Panc1 (cell line): ENCODE results near the gene LTF. TPM values are rescaled to one million over a fixed set of nuclear protein-coding genes. Genes with fewer than 3 reads are reported as not detected.
"Not testable (repeated sequence)": the region's sequence is repeated elsewhere in the genome, so short reads cannot be mapped to it uniquely, and the experiment has no call there.

Source experiments
- ATAC-seq: fragments of 200-7000 bp; cut with Tn5 transposase; 2 replicates; pipeline ENCODE4 v1.9.1; 2020; ENCODE audit warnings: mild to moderate bottlenecking, moderate library complexity
- BruUV-seq: library from RNA; stranded (reverse); fragments of 400-500 nt; replicated peaks from 2 replicates; lab custom pipeline; 2021; lab: Mats Ljungman, UMichigan
- CTCF ChIA-PET: fragments of 300-600 bp; sonication (Branson Sonifier 250); formaldehyde crosslinking; loops from one replicate; lab custom pipeline; 2022; ENCODE audit warnings: antibody characterized with exemption; lab: Charles Lee
- POLR2A ChIA-PET: fragments of 300-600 bp; sonication (Branson Sonifier 250); formaldehyde crosslinking; loops from one replicate; lab custom pipeline; 2022; ENCODE audit warnings: antibody characterized with exemption; lab: Charles Lee
- DNase-seq: peaks from one replicate; pipeline ENCODE4 v3.0.0-alpha.2; 2010; ENCODE audit warnings: low read depth, low spot score
- H3K27ac ChIP-seq: 2 replicates; pipeline ENCODE4 v1.5.1; 2011; ENCODE audit warnings: mild to moderate bottlenecking, low read length, inconsistent platforms
- H3K27me3 ChIP-seq: fragments of 200-500 bp; sonication (Bioruptor generic); 2 replicates; pipeline ENCODE4 v1.6.0; 2014; ENCODE audit warnings: low read length, inconsistent platforms; ENCODE audit not compliant: control insufficient read depth, insufficient read depth
- H3K36me3 ChIP-seq: fragments of 200-500 bp; sonication (Bioruptor generic); 2 replicates; pipeline ENCODE4 v1.5.1; 2014; ENCODE audit warnings: inconsistent platforms, mild to moderate bottlenecking, low read length, moderate library complexity; ENCODE audit not compliant: control insufficient read depth, insufficient read depth
- H3K4me1 ChIP-seq: 2 replicates; pipeline ENCODE4 v1.5.1; 2011; ENCODE audit warnings: inconsistent platforms, mild to moderate bottlenecking, low read length, moderate library complexity; ENCODE audit not compliant: control insufficient read depth, insufficient read depth
- H3K4me3 ChIP-seq, 2 experiments: 2 replicates each; pipeline ENCODE4 v1.5.1; 2011 to 2012; ENCODE audit warnings: low read depth in 2 of 2, low read length in 2 of 2, mild to moderate bottlenecking in 2 of 2, inconsistent platforms in 1 of 2, moderate library complexity in 1 of 2
- H3K9me3 ChIP-seq: fragments of 200-500 bp; sonication (Bioruptor generic); 2 replicates; pipeline ENCODE4 v1.5.1; 2014; ENCODE audit warnings: low read depth, mild to moderate bottlenecking, inconsistent platforms, low read length, moderate library complexity; ENCODE audit not compliant: control insufficient read depth, insufficient read depth
- POLR2AphosphoS5 ChIP-seq: IDR thresholded peaks from 2 replicates; pipeline ENCODE4 v1.6.1; 2012; ENCODE audit warnings: mild to moderate bottlenecking, low read depth, low read length, moderate library complexity
- SIN3A ChIP-seq: IDR thresholded peaks from 2 replicates; pipeline ENCODE4 v1.6.1; 2012; ENCODE audit warnings: low read depth, mild to moderate bottlenecking, low read length, moderate library complexity, borderline replicate concordance; ENCODE audit not compliant: insufficient read depth
- TCF7L2 ChIP-seq: IDR thresholded peaks from 2 replicates; pipeline ENCODE4 v1.6.1; 2011; ENCODE audit warnings: mild to moderate bottlenecking, low read depth, low read length, inconsistent platforms
- in situ Hi-C: cut with HindIII; loops from 2 replicates; pipeline ENCODE4 v1.10.0; 2016; ENCODE audit warnings: low sequenced_read_pairs, low pct_unique_long_range_greater_than_20kb
- intact Hi-C: fragments of 100-400 bp; cut with micrococcal nuclease; formaldehyde crosslinking; loops from one replicate; pipeline ENCODE4 v1.10.0; 2022; ENCODE audit not compliant: unreplicated experiment
- total RNA-seq: library from RNA; stranded (reverse); gene quantifications from one replicate; pipeline ENCODE4 v1.2.1, GENCODE V29; 2021; ENCODE audit not compliant: unreplicated experiment
- TF ChIP-seq, protein P1 (sequence below): fragments of 450-650 bp; IDR thresholded peaks from 2 replicates; pipeline ENCODE4 v1.5.1; 2017; ENCODE audit warnings: mild to moderate bottlenecking
- TF ChIP-seq, protein P2 (sequence below), 2 experiments: IDR thresholded peaks; 2 replicates each; pipeline ENCODE4 v1.6.1; 2011 to 2012; ENCODE audit warnings: low read depth in 2 of 2, control low read depth in 1 of 2, low read length in 1 of 2, mild to moderate bottlenecking in 1 of 2, moderate library complexity in 1 of 2; ENCODE audit not compliant: insufficient read depth in 1 of 2

The LTF gene
- total RNA-seq, 1 experiment from 2014 or later = not detected

DNA sequence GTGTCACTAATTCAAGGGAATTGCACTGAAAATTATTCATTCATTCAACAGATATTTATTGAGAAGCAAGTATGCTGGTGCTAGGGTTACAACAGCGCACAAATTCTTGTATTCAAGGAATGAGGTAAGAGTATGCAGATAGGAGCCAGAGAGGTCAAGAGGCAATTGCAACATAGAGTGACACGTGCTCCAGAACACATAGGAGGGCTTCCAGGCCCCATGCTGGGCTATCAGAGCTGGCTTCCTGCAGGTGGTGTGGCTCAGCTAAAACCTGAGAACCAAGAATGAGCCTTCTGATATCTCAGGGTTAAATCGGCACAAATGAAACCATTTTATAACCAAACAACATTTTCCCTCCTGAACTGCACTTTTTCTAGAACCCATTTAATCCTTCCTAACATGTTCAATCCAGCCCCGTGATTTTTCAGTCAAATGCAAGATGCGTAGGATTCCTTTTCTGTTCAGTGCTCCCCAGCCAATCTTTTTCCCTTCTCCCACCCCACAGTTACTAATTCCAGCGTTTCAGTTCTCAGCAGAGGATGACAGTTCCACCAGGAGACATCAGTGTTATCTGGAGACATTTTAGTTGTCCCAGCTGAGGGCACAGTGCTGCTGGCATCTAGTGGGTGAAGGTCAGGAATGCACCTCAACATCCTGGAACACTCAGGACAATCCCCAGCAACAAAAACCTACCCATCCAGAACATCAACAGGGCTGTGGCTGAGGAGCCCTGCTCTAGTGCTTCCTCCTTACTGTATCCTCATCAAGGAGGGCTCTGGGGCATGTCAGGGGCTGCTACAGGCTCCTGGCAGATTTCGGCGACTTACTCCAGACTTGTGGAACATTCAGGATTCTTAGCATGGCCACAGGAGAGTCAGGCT, 70.9 kb downstream of the LTF start:
- no TSS peak for BruUV-seq
- in situ Hi-C loops = no loop called here
- CTCF ChIA-PET = no interaction called here

DNA sequence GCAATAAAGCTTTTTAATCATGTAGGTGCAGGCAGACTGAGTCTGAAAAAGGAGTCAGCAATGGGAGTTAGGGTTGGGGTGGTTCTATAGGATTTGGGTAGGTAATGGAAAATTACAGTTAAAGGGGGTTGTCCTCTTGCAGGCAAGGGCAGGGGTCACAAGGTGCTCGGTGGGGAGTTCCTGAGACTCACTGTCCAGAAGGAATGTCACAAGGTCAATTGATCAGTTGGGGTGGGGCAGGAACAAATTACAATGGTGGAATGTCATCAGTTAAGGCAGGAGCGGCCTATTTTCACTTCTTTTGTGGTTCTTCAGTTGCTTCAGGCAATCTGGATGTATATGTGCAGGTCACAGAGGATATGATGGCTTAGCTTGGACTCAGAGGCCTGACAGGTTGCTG, 71.7 kb downstream of the LTF start:
- no peak for ATAC-seq
- intact Hi-C loops (no loop called here), in situ Hi-C loops (no loop called here)
- Histone ChIP-seq H3K36me3 (no peaks in the 10 kb centered on the region), H3K9me3 (no peaks in the 10 kb centered on the region), H3K4me1 (no peaks in the 10 kb centered on the region), H3K27ac (no peak overlapping the region), H3K4me3 (no peak overlapping the region), H3K27me3 (no peaks in the 10 kb centered on the region)
- ChIA-PET POLR2A (no interaction called here), CTCF (no interaction called here)
- DNase-seq = no peak
- no TSS peak for BruUV-seq
- TF ChIP-seq, protein P1, sequence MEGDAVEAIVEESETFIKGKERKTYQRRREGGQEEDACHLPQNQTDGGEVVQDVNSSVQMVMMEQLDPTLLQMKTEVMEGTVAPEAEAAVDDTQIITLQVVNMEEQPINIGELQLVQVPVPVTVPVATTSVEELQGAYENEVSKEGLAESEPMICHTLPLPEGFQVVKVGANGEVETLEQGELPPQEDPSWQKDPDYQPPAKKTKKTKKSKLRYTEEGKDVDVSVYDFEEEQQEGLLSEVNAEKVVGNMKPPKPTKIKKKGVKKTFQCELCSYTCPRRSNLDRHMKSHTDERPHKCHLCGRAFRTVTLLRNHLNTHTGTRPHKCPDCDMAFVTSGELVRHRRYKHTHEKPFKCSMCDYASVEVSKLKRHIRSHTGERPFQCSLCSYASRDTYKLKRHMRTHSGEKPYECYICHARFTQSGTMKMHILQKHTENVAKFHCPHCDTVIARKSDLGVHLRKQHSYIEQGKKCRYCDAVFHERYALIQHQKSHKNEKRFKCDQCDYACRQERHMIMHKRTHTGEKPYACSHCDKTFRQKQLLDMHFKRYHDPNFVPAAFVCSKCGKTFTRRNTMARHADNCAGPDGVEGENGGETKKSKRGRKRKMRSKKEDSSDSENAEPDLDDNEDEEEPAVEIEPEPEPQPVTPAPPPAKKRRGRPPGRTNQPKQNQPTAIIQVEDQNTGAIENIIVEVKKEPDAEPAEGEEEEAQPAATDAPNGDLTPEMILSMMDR = no peak
- no peak for TF ChIP-seq POLR2AphosphoS5

More for the DNA sequence above, 70.9 kb downstream of the LTF start:
- Histone ChIP-seq H3K9me3 (no peaks in the 10 kb centered on the region), H3K36me3 (no peaks in the 10 kb centered on the region), H3K27me3 (no peaks in the 10 kb centered on the region), H3K4me1 (no peaks in the 10 kb centered on the region), H3K4me3 (no peak overlapping the region), H3K27ac (no peak overlapping the region)
- intact Hi-C loops = no loop called here
- DNase-seq (no peak), ATAC-seq (no peak)
- TF ChIP-seq SIN3A (no peak), TCF7L2 (no peak), POLR2AphosphoS5 (no peak)
- TF ChIP-seq, protein P1 = no peak
- TF ChIP-seq, protein P2, sequence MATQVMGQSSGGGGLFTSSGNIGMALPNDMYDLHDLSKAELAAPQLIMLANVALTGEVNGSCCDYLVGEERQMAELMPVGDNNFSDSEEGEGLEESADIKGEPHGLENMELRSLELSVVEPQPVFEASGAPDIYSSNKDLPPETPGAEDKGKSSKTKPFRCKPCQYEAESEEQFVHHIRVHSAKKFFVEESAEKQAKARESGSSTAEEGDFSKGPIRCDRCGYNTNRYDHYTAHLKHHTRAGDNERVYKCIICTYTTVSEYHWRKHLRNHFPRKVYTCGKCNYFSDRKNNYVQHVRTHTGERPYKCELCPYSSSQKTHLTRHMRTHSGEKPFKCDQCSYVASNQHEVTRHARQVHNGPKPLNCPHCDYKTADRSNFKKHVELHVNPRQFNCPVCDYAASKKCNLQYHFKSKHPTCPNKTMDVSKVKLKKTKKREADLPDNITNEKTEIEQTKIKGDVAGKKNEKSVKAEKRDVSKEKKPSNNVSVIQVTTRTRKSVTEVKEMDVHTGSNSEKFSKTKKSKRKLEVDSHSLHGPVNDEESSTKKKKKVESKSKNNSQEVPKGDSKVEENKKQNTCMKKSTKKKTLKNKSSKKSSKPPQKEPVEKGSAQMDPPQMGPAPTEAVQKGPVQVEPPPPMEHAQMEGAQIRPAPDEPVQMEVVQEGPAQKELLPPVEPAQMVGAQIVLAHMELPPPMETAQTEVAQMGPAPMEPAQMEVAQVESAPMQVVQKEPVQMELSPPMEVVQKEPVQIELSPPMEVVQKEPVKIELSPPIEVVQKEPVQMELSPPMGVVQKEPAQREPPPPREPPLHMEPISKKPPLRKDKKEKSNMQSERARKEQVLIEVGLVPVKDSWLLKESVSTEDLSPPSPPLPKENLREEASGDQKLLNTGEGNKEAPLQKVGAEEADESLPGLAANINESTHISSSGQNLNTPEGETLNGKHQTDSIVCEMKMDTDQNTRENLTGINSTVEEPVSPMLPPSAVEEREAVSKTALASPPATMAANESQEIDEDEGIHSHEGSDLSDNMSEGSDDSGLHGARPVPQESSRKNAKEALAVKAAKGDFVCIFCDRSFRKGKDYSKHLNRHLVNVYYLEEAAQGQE (IDR thresholded peaks at IDR 0.05; ENCODE audit: insufficient read depth in 1 of 2, low read depth in 2 of 2, low read length in 1 of 2) = no peak
- POLR2A ChIA-PET = no interaction called here

DNA sequence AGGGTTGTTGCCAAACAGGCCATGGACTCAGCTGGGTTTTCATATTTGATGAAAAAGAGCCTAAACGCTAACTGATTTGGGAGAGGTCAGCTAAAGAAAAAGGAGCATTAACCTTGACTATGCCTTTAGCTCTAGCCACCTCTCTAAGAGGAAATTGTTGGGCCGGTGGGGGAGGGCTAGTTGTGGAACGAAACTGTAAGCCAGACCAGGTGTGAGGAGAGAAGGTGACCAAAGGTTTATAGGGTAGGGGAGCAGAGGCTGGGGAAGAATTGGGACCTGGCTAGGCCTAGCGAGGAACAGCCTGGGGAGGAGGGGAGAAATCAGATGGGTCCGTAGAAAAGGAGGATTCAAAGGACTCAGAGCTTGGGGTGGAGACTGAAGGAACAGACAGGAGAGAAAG, 73.2 kb downstream of the LTF start:
- H3K4me1 ChIP-seq, H3K27me3 ChIP-seq, DNase-seq, CTCF ChIA-PET, in situ Hi-C loops, intact Hi-C loops, H3K36me3 ChIP-seq, H3K4me3 ChIP-seq, POLR2A ChIA-PET, H3K9me3 ChIP-seq, H3K27ac ChIP-seq, BruUV-seq, ATAC-seq: not testable (repeated sequence)
